K562 (cell line): ENCODE results near the gene FUCA1. TPM values are rescaled to one million over a fixed set of nuclear protein-coding genes. Genes with fewer than 3 reads are reported as not detected.

Experiments used
- HDGF ChIP-seq: fragments of 450-650 bp; IDR thresholded peaks from 2 replicates; pipeline ENCODE4 v1.6.1; 2016
- HOXB6 ChIP-seq: fragments of 250-450 bp; sonication (Bioruptor Pico); IDR thresholded peaks from 2 replicates; pipeline ENCODE4 v1.5.1; 2022; ENCODE audit warnings: mild to moderate bottlenecking, borderline replicate concordance
- KAT8 ChIP-seq: fragments of 450-650 bp; IDR thresholded peaks from 2 replicates; pipeline ENCODE4 v1.6.1; 2016; ENCODE audit warnings: low read depth, mild to moderate bottlenecking
- MEF2A ChIP-seq: IDR thresholded peaks from 2 replicates; pipeline ENCODE4 v1.6.1; 2011; ENCODE audit warnings: low read depth, mild to moderate bottlenecking, low read length, moderate library complexity; ENCODE audit not compliant: control insufficient read depth
- NFXL1 ChIP-seq: fragments of 450-650 bp; formaldehyde crosslinking; IDR thresholded peaks from 2 replicates; pipeline ENCODE4 v1.4.0; 2021; ENCODE audit warnings: mild to moderate bottlenecking
- RBM14 ChIP-seq: fragments of 200-400 bp; formaldehyde crosslinking; IDR thresholded peaks from 2 replicates; pipeline ENCODE4 v1.6.1; 2018; ENCODE audit warnings: low read depth, mild to moderate bottlenecking, low read length, moderate library complexity, borderline replicate concordance; ENCODE audit not compliant: insufficient read depth
- TAF7 ChIP-seq: fragments of 450-650 bp; IDR thresholded peaks from 2 replicates; pipeline ENCODE4 v1.6.1; 2016; ENCODE audit warnings: missing genetic modification characterization, missing compliant biosample characterization
- ZNF75A ChIP-seq: fragments of 450-650 bp; formaldehyde crosslinking; IDR thresholded peaks from 2 replicates; pipeline ENCODE4 v1.4.0; 2020; ENCODE audit warnings: mild to moderate bottlenecking
- ZNF766 ChIP-seq: fragments of 200-800 bp; sonication (Bioruptor generic); conservative IDR thresholded peaks from 2 replicates; pipeline ENCODE4 v1.6.1; 2016; ENCODE audit warnings: missing genetic modification characterization, missing compliant biosample characterization
- polyA plus RNA-seq, 8 experiments: library from polyadenylated mRNA; depleted of rRNA in 4 of 8; stranded (reverse) in 5 of 8; unstranded in 3 of 8; fragments of >200 nt; fragmentation: Nextera tagmentation in 2 of 8; fragmentation: Illumina TruSeq in 1 of 8; extraction: Ambion mirVana in 2 of 8; extraction: Trizol in 1 of 8; gene quantifications; 2 replicates each; pipeline versions ENCODE4 v1.2.1 to v1.2.3, GENCODE V29; 2011 to 2014; ENCODE audit warnings: inconsistent platforms in 1 of 8, missing spikeins in 1 of 8
- total RNA-seq, 7 experiments: library from RNA; depleted of rRNA in 6 of 7; stranded (reverse); fragments of >200 nt in 6 of 7; fragmentation: Illumina TruSeq in 2 of 7; extraction: Trizol in 2 of 7; gene quantifications; 2 replicates each; pipeline versions ENCODE4 v1.2.1 to v1.2.3, GENCODE V29; 2011 to 2021; ENCODE audit warnings: low replicate concordance in 1 of 7
- TF ChIP-seq, protein P1 (sequence below): IDR thresholded peaks from 2 replicates; pipeline ENCODE4 v1.6.1; 2012; ENCODE audit warnings: low read depth, low read length, improper control_type of control experiment, borderline replicate concordance
- TF ChIP-seq, protein P2 (sequence below), 2 experiments: fragments of 450-650 bp; conservative IDR thresholded peaks; 2 replicates each; pipeline ENCODE4 v1.6.1; 2017; ENCODE audit warnings: mild to moderate bottlenecking in 2 of 2, moderate library complexity in 2 of 2
- TF ChIP-seq, protein P3 (sequence below): fragments of 450-650 bp; conservative IDR thresholded peaks from 2 replicates; pipeline ENCODE4 v1.6.1; 2016; ENCODE audit warnings: missing genetic modification characterization, low read depth, mild to moderate bottlenecking, control low read depth, missing compliant biosample characterization
- TF ChIP-seq, protein P4 (sequence below): fragments of 200-400 bp; formaldehyde crosslinking; IDR thresholded peaks from 2 replicates; pipeline ENCODE4 v1.6.1; 2017; ENCODE audit warnings: mild to moderate bottlenecking, low read depth, low read length, moderate library complexity
- TF ChIP-seq, protein P5 (sequence below), 2 experiments: IDR thresholded peaks in 1 of 2; conservative IDR thresholded peaks in 1 of 2; 2 replicates each; pipeline ENCODE4 v1.6.1; 2016; ENCODE audit warnings: low read depth in 2 of 2, mild to moderate bottlenecking in 1 of 2, missing compliant biosample characterization in 1 of 2, missing genetic modification characterization in 1 of 2, moderate library complexity in 1 of 2

Gene FUCA1
- total and polyA plus RNA-seq, 9 of the 15 experiments (the other 6 are each of a cell fraction or from before 2014, with no cell fraction given), result 7.0 to 20.5 (median 13.5) TPM

DNA sequence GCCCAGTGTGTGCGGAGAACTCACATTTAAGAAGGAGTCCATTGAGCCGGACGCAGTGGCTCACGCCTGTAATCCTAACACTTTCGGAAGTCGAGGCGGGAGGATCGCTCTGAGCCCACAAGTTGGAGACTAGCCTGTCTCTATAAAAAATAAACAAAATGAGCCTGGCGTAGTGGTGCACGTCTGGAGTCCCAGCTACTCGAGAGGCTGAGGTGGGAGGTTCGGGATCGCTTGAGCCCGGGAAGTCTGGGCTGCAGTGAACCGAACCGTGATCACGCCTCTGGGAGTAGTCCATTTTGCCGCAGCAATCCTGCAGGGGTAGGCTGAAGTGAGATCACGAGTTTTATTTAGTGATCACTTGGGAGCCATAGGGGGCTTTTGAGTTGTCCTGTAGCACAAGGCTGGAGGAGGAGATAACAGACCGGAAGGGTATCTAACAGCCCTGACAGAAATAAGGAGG is 497 bp upstream of the FUCA1 start (continued):
- TF ChIP-seq, protein P1, sequence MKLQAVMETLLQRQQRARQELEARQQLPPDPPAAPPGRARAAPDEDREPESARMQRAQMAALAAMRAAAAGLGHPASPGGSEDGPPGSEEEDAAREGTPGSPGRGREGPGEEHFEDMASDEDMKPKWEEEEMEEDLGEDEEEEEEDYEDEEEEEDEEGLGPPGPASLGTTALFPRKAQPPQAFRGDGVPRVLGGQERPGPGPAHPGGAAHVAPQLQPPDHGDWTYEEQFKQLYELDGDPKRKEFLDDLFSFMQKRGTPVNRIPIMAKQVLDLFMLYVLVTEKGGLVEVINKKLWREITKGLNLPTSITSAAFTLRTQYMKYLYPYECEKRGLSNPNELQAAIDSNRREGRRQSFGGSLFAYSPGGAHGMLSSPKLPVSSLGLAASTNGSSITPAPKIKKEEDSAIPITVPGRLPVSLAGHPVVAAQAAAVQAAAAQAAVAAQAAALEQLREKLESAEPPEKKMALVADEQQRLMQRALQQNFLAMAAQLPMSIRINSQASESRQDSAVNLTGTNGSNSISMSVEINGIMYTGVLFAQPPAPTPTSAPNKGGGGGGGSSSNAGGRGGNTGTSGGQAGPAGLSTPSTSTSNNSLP, result no peak
- TF ChIP-seq, protein P2, sequence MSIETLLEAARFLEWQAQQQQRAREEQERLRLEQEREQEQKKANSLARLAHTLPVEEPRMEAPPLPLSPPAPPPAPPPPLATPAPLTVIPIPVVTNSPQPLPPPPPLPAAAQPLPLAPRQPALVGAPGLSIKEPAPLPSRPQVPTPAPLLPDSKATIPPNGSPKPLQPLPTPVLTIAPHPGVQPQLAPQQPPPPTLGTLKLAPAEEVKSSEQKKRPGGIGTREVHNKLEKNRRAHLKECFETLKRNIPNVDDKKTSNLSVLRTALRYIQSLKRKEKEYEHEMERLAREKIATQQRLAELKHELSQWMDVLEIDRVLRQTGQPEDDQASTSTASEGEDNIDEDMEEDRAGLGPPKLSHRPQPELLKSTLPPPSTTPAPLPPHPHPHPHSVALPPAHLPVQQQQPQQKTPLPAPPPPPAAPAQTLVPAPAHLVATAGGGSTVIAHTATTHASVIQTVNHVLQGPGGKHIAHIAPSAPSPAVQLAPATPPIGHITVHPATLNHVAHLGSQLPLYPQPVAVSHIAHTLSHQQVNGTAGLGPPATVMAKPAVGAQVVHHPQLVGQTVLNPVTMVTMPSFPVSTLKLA (conservative IDR thresholded peaks at IDR 0.05), result no peak
- no peak for TF ChIP-seq HDGF
- TF ChIP-seq MEF2A, result no peak
- TF ChIP-seq RBM14, result no peak
- TF ChIP-seq ZNF766 (CRISPR knock-in tag), result 0 out of 2 replicates have a peak, but pooled peaks have one; percentile 19
- TF ChIP-seq NFXL1 (CRISPR knock-in tag), result 0 out of 2 replicates have a peak, but pooled peaks have one; percentile 57
- TF ChIP-seq KAT8, result no peak
- TF ChIP-seq, protein P3, sequence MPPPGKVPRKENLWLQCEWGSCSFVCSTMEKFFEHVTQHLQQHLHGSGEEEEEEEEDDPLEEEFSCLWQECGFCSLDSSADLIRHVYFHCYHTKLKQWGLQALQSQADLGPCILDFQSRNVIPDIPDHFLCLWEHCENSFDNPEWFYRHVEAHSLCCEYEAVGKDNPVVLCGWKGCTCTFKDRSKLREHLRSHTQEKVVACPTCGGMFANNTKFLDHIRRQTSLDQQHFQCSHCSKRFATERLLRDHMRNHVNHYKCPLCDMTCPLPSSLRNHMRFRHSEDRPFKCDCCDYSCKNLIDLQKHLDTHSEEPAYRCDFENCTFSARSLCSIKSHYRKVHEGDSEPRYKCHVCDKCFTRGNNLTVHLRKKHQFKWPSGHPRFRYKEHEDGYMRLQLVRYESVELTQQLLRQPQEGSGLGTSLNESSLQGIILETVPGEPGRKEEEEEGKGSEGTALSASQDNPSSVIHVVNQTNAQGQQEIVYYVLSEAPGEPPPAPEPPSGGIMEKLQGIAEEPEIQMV (tag), result no peak
- TF ChIP-seq, protein P4, sequence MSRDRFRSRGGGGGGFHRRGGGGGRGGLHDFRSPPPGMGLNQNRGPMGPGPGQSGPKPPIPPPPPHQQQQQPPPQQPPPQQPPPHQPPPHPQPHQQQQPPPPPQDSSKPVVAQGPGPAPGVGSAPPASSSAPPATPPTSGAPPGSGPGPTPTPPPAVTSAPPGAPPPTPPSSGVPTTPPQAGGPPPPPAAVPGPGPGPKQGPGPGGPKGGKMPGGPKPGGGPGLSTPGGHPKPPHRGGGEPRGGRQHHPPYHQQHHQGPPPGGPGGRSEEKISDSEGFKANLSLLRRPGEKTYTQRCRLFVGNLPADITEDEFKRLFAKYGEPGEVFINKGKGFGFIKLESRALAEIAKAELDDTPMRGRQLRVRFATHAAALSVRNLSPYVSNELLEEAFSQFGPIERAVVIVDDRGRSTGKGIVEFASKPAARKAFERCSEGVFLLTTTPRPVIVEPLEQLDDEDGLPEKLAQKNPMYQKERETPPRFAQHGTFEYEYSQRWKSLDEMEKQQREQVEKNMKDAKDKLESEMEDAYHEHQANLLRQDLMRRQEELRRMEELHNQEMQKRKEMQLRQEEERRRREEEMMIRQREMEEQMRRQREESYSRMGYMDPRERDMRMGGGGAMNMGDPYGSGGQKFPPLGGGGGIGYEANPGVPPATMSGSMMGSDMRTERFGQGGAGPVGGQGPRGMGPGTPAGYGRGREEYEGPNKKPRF, result no peak
- no peak for TF ChIP-seq ZNF75A (CRISPR knock-in tag)
- TF ChIP-seq HOXB6 (CRISPR knock-in tag), result no peak
- peak; percentile 24; the same call in 1 of the 2 replicates for TF ChIP-seq TAF7
- TF ChIP-seq, protein P5, sequence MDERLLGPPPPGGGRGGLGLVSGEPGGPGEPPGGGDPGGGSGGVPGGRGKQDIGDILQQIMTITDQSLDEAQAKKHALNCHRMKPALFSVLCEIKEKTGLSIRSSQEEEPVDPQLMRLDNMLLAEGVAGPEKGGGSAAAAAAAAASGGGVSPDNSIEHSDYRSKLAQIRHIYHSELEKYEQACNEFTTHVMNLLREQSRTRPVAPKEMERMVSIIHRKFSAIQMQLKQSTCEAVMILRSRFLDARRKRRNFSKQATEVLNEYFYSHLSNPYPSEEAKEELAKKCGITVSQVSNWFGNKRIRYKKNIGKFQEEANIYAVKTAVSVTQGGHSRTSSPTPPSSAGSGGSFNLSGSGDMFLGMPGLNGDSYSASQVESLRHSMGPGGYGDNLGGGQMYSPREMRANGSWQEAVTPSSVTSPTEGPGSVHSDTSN (CRISPR knock-in tag; IDR thresholded peaks at IDR 0.05; ENCODE audit: low read depth), result no peak
- TF ChIP-seq, protein P5 (tag; conservative IDR thresholded peaks at IDR 0.05; ENCODE audit: low read depth), result no peak
